CD4-positive, alpha-beta memory T cell (primary cell): ENCODE data around the gene SNPH. TPM values are rescaled to one million over a fixed set of nuclear protein-coding genes. Genes with fewer than 3 reads are reported as not detected.

Experiments used
- CTCF ChIA-PET: fragments of 350-600 bp; sonication (Branson Sonifier 250); formaldehyde crosslinking; loops from one replicate; lab custom pipeline; 2021; ENCODE audit warnings: inconsistent platforms; ENCODE audit not compliant: partially characterized antibody; lab: Charles Lee
- POLR2A ChIA-PET: fragments of 350-600 bp; sonication (Branson Sonifier 250); formaldehyde crosslinking; loops from one replicate; lab custom pipeline; 2021; ENCODE audit not compliant: partially characterized antibody; lab: Charles Lee
- DNase-seq, 5 donors: peaks; one replicate each; pipeline versions ENCODE4 v3.0.0 to v3.0.0-alpha.2; 2020 to 2022; ENCODE audit warnings: mixed read lengths in 1 of 5
- H3K27ac ChIP-seq: one replicate; pipeline ENCODE4 v1.7.0; 2013; ENCODE audit warnings: low read depth, low read length
- H3K27me3 ChIP-seq: 2 replicates; pipeline ENCODE4 v1.7.0; 2013; ENCODE audit warnings: mild to moderate bottlenecking, low read length, moderate library complexity; ENCODE audit not compliant: insufficient read depth
- H3K36me3 ChIP-seq: 2 replicates; pipeline ENCODE4 v1.7.0; 2013; ENCODE audit warnings: mild to moderate bottlenecking, low read length, moderate library complexity; ENCODE audit not compliant: insufficient read depth
- H3K4me1 ChIP-seq: 2 replicates; pipeline ENCODE4 v1.7.0; 2013; ENCODE audit warnings: mild to moderate bottlenecking, low read length, moderate library complexity; ENCODE audit not compliant: insufficient read depth
- H3K4me3 ChIP-seq, 2 donors: one replicate each; pipeline ENCODE4 v1.7.0; 2013; ENCODE audit warnings: low read length in 2 of 2, mild to moderate bottlenecking in 1 of 2
- H3K9me3 ChIP-seq, 2 donors: one replicate each; pipeline ENCODE4 v1.7.0; 2013; ENCODE audit warnings: low read length in 2 of 2, control low read depth in 1 of 2; ENCODE audit not compliant: control insufficient read depth in 1 of 2
- H3K27ac Mint-ChIP-seq, 7 donors: one replicate each; pipeline ENCODE4 v1.8.0; 2020 to 2021; ENCODE audit warnings: mixed read lengths in 7 of 7, mild to moderate bottlenecking in 6 of 7, inconsistent platforms in 3 of 7, moderate library complexity in 3 of 7
- H3K27me3 Mint-ChIP-seq, 2 donors: one replicate each; pipeline ENCODE4 v1.8.0; 2020 to 2021; ENCODE audit warnings: mixed read lengths in 2 of 2
- H3K36me3 Mint-ChIP-seq, 2 donors: one replicate each; pipeline ENCODE4 v1.8.0; 2020 to 2021; ENCODE audit warnings: mixed read lengths in 2 of 2, inconsistent platforms in 1 of 2, mild to moderate bottlenecking in 1 of 2
- H3K4me1 Mint-ChIP-seq, 4 donors: one replicate each; pipeline ENCODE4 v1.8.0; 2020 to 2021; ENCODE audit warnings: mixed read lengths in 4 of 4, mild to moderate bottlenecking in 1 of 4
- H3K4me3 Mint-ChIP-seq, 8 donors: one replicate each; pipeline ENCODE4 v1.8.0; 2020 to 2021; ENCODE audit warnings: mixed read lengths in 8 of 8, mild to moderate bottlenecking in 7 of 8, moderate library complexity in 6 of 8, inconsistent platforms in 3 of 8
- H3K9me3 Mint-ChIP-seq, 8 donors: one replicate each; pipeline ENCODE4 v1.8.0; 2020 to 2021; ENCODE audit warnings: mixed read lengths in 8 of 8, mild to moderate bottlenecking in 5 of 8, inconsistent platforms in 3 of 8, moderate library complexity in 1 of 8
- intact Hi-C: fragments of 100-400 bp; cut with micrococcal nuclease; formaldehyde crosslinking; loops from one replicate; pipeline ENCODE4 v1.15.1; 2023
- polyA plus RNA-seq, 2 donors: library from polyadenylated mRNA; unstranded; fragments of 300-500 nt; fragmentation: Illumina TruSeq; gene quantifications; one replicate each; pipeline ENCODE4 v1.2.3, GENCODE V29; 2021
- total RNA-seq, 2 experiments: library from RNA; stranded (reverse); gene quantifications; one replicate each; pipeline ENCODE4 v1.2.3, GENCODE V29; 2021

The SNPH gene
- total and polyA plus RNA-seq, 4 experiments from 2014 or later: 2.5 to 15.9 (median 10.4) TPM

GRCh38 chr20:1269235-1269634, 3.1 kb downstream of the SNPH start:
- Histone ChIP-seq H3K4me3 (no peak overlapping the region), H3K9me3 (no peaks in the 10 kb centered on the region), H3K4me1 (peaks cover 30% of the 10 kb centered on the region), H3K27ac (no peak overlapping the region), H3K36me3 (no peaks in the 10 kb centered on the region), H3K27me3 (no peaks in the 10 kb centered on the region)
- no peaks in the 10 kb centered on the region for H3K9me3 Mint-ChIP-seq
- peaks cover 20 to 48% (median 40%) of the 10 kb centered on the region in 4 donors for H3K4me1 Mint-ChIP-seq
- peak overlapping the region in 2 of 7 donors; percentile 17 to 77 for H3K27ac Mint-ChIP-seq
- DNase-seq: no peak
- intact Hi-C loops: loop anchor here (5.0 kb wide), 1 partner anchor 33 kb away; no protein-coding TSS in a partner anchor
- no peak overlapping the region for H3K4me3 Mint-ChIP-seq
- ChIA-PET POLR2A (no interaction called here), CTCF (no interaction called here)
- H3K36me3 Mint-ChIP-seq: peaks cover 0 to 2% of the 10 kb centered on the region in 2 donors
- H3K27me3 Mint-ChIP-seq: no peaks in the 10 kb centered on the region

DNA sequence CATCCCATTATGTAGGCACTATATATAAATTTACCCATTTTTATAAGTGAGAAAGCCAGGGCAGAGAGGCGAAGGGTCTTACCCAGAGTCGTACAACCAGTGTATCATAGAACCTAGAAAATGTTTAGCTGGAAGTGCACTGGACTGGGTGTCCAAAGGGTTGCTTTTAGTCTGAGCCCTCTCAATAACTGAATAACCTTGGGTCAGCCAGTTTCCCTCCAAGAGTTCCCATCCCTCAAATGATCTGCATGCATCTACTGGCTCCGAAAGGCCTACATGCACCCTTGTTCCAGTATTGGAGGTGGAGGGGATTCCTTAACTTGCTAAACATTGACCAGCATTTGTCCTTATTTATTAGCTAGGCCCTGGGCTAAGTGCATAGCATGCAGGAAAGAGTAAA, 3.8 kb downstream of the SNPH start:
- Mint-ChIP-seq H3K27me3 (no peaks in the 10 kb centered on the region), H3K4me1 (peaks cover 17 to 42% (median 37%) of the 10 kb centered on the region in 4 donors)

DNA sequence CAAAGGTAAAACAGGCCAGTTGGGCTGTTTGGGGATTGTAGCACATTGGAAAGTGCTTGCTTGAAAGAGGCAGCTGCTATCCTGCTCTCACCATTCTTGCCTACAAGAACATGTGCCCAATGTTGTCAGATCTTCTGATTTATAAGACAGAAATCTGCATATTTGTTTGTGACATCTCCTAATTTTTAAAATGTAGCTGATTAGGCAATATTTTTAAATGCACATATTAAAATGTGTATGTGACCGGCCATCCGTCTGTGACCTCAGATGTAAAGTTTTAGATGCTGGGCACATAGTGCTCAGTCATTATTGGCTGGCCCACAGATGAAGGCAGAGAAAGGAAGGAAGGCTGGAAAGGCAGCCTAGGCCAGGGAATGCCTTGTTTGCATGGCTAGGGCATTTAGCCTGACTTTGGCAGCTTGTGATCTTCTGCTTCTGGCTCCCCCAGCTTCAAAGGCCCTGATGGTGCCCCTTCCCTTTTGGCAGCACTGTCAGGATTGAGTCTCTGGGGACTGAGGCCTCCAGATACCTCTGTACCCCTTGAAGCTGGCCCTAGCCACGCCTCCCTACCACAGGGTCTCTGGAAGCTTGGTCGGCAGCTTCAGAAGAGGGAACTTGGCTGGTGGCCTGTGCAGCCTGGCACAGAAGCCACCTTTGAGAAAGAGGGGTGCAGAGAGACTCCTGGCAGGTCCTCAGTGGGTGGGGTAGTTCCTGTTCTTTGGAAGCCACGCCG, 6.4 kb downstream of the SNPH start:
- Mint-ChIP-seq H3K4me3 (no peak overlapping the region), H3K9me3 (no peaks in the 10 kb centered on the region), H3K4me1 (peaks cover 7 to 21% (median 18%) of the 10 kb centered on the region in 4 donors), H3K36me3 (peaks cover 0 to 5% of the 10 kb centered on the region in 2 donors), H3K27me3 (no peaks in the 10 kb centered on the region), H3K27ac (peak overlapping the region in 2 of 7 donors; percentile 1 to 13)
- no peaks in the 10 kb centered on the region for H3K36me3 ChIP-seq
- no peak overlapping the region for H3K4me3 ChIP-seq
- H3K27me3 ChIP-seq: no peaks in the 10 kb centered on the region
- POLR2A ChIA-PET: interaction anchor here (1.0 to 1.2 kb wide), 2 partner anchors 12 to 830 kb away, joined by 3 read pairs; no protein-coding TSS in a partner anchor
- H3K9me3 ChIP-seq: no peaks in the 10 kb centered on the region
- CTCF ChIA-PET: interaction anchor here (1.2 kb wide), 1 partner anchor 59 kb away, joined by 3 read pairs; no protein-coding TSS in a partner anchor
- intact Hi-C loops: no loop called here
- H3K27ac ChIP-seq: no peak overlapping the region
- H3K4me1 ChIP-seq: peaks cover 4% of the 10 kb centered on the region
- no peak for DNase-seq

More for the DNA sequence above, 3.8 kb downstream of the SNPH start:
- H3K36me3 Mint-ChIP-seq: peaks cover 0 to 2% of the 10 kb centered on the region in 2 donors
- Histone ChIP-seq H3K9me3 (no peaks in the 10 kb centered on the region), H3K4me3 (no peak overlapping the region), H3K36me3 (no peaks in the 10 kb centered on the region), H3K4me1 (peaks cover 24% of the 10 kb centered on the region), H3K27me3 (no peaks in the 10 kb centered on the region), H3K27ac (no peak overlapping the region)
- POLR2A ChIA-PET: interaction anchor here (0.9 kb wide), 1 partner anchor 12 kb away, joined by 3 read pairs; no protein-coding TSS in a partner anchor
- CTCF ChIA-PET: no interaction called here
- H3K9me3 Mint-ChIP-seq: no peaks in the 10 kb centered on the region
- intact Hi-C loops: loop anchor here (5.0 kb wide), 1 partner anchor 32 kb away; no protein-coding TSS in a partner anchor
- H3K27ac Mint-ChIP-seq: no peak overlapping the region
- no peak for DNase-seq
- no peak overlapping the region for H3K4me3 Mint-ChIP-seq

GRCh38 chr20:1273366-1273765, 7.3 kb downstream of the SNPH start:
- H3K27ac Mint-ChIP-seq: no peak overlapping the region
- no peak overlapping the region for H3K4me3 Mint-ChIP-seq
- no peaks in the 10 kb centered on the region for H3K9me3 Mint-ChIP-seq
- CTCF ChIA-PET: interaction anchor here (1.2 kb wide), 1 partner anchor 60 kb away, joined by 3 read pairs; no protein-coding TSS in a partner anchor
- Histone ChIP-seq H3K9me3 (no peaks in the 10 kb centered on the region), H3K27ac (no peak overlapping the region), H3K4me3 (no peak overlapping the region), H3K36me3 (no peaks in the 10 kb centered on the region), H3K4me1 (no peaks in the 10 kb centered on the region), H3K27me3 (no peaks in the 10 kb centered on the region)
- H3K36me3 Mint-ChIP-seq: peaks cover 0 to 5% of the 10 kb centered on the region in 2 donors
- H3K27me3 Mint-ChIP-seq: no peaks in the 10 kb centered on the region
- H3K4me1 Mint-ChIP-seq: peaks cover 5 to 13% (median 12%) of the 10 kb centered on the region in 4 donors
- POLR2A ChIA-PET: interaction anchor here (1.0 kb wide), 1 partner anchor 11 kb away, joined by 3 read pairs; no protein-coding TSS in a partner anchor
- DNase-seq: no peak
- intact Hi-C loops: no loop called here

DNA sequence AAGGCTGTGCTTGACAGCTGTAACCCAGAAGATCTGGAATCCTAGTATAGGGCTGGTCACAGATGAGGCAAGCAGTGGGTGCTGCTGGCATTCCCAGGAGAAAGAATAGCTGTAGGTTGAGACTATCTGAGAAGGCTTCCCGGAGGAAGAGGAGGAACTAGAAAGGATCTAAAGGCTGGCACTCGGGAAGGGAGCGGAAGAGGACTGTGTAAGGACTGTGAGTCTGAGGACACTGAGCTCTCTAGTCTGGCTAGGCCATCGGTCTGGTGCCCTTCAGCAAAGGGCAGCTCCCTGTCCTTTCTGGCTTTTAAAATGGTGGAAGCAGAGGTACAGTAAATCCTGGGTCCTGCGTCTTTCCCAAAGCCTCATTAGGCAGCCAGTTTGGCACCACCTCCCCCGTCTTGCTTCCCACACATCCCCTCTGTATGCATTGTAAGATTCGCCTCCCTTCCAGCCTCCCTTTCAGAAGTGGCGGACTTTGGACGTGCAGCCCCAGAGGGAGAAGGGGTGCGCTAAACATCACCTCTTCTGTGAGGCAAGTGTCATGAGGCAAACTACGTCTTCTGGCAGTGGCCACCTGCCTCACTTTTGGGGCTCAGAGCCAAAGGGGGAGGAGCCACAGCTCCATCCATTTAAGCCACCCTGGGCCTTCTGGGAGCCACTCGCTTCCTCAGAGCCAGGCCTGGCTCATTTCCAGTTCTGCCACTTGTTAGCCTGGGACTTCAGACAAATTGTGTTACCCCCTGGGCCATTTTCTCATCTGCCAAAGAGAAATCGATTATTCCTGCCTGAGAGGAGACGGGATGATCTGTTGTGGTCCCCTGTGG, 8.6 kb downstream of the SNPH start:
- H3K4me3 Mint-ChIP-seq: peak overlapping the region in 1 of 8 donors; percentile 5
- CTCF ChIA-PET: interaction anchor here (0.6 to 1.5 kb wide), 2 partner anchors 9 to 14 kb away, joined by 3 read pairs; no protein-coding TSS in a partner anchor

GRCh38 chr20:1275919-1276318, 9.8 kb downstream of the SNPH start:
- ChIA-PET CTCF (interaction anchor here (1.5 kb wide), 1 partner anchor 8 kb away, joined by 3 read pairs; no protein-coding TSS in a partner anchor), POLR2A (interaction anchor here (0.9 to 1.3 kb wide), 2 partner anchors 9 to 20 kb away, joined by 3 read pairs; no protein-coding TSS in a partner anchor)
- Histone ChIP-seq H3K27ac (no peak overlapping the region), H3K36me3 (no peaks in the 10 kb centered on the region), H3K9me3 (no peaks in the 10 kb centered on the region), H3K4me1 (no peaks in the 10 kb centered on the region), H3K4me3 (no peak overlapping the region), H3K27me3 (no peaks in the 10 kb centered on the region)
- H3K27ac Mint-ChIP-seq: peak overlapping the region in 2 of 7 donors; percentile 39 to 71
- intact Hi-C loops: no loop called here
- no peak overlapping the region for H3K4me3 Mint-ChIP-seq
- no peaks in the 10 kb centered on the region for H3K27me3 Mint-ChIP-seq
- peaks cover 0 to 6% of the 10 kb centered on the region in 2 donors for H3K36me3 Mint-ChIP-seq
- DNase-seq: no peak
- H3K9me3 Mint-ChIP-seq: no peaks in the 10 kb centered on the region
- H3K4me1 Mint-ChIP-seq: peaks cover 0 to 6% (median under 1%) of the 10 kb centered on the region in 4 donors

More for the DNA sequence above, 8.6 kb downstream of the SNPH start:
- no peaks in the 10 kb centered on the region for H3K27me3 ChIP-seq
- no peaks in the 10 kb centered on the region for H3K4me1 ChIP-seq
- POLR2A ChIA-PET: interaction anchor here (1.3 kb wide), 1 partner anchor 8 kb away, joined by 3 read pairs; no protein-coding TSS in a partner anchor
- Mint-ChIP-seq H3K27me3 (no peaks in the 10 kb centered on the region), H3K4me1 (peaks cover 0 to 7% (median 1%) of the 10 kb centered on the region in 4 donors), H3K9me3 (no peaks in the 10 kb centered on the region), H3K27ac (peak overlapping the region in 1 of 7 donors; percentile 7), H3K36me3 (peaks cover 0 to 5% of the 10 kb centered on the region in 2 donors)
- no peak overlapping the region for H3K27ac ChIP-seq
- no peaks in the 10 kb centered on the region for H3K9me3 ChIP-seq
- intact Hi-C loops: no loop called here
- H3K4me3 ChIP-seq: no peak overlapping the region
- no peaks in the 10 kb centered on the region for H3K36me3 ChIP-seq
- no peak for DNase-seq
